Measurements from ENCODE around the gene TNFAIP8L1.

DNA sequence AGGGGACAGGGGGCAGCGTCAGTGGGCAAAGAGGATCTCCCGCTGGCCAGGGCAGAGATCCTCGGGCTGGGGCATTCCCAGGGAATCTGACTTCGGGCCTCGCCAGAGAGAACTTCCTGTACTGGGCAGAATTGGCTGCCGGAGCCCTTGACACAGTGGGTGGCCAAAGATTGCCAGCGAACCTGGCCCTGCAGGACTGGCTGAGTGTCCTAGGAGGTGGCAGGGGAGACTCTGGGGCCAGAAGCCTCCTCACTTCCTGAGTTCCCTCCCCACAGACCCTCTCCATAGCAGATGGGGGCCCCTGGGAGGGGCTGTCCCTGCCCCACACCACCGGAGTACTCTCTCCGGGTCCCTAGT, 65.0 kb downstream of the TNFAIP8L1 start:
- TF ChIP-seq POLR2A (IDR thresholded peaks at IDR 0.05) (no peak), CTCF (IDR thresholded peaks at IDR 0.05) (no peak), POLR2AphosphoS5 (IDR thresholded peaks at IDR 0.05) (no peak)
